Ishikawa (cell line): Measurements from ENCODE around the gene EME1.
A peak's percentile ranks its signal among the peaks of the same experiment; 100 is the strongest.

Experiments used
- CEBPB ChIP-seq: IDR thresholded peaks from 2 replicates; pipeline ENCODE4 v1.6.1; 2012
- CREB1 ChIP-seq: IDR thresholded peaks from 2 replicates; pipeline ENCODE4 v1.6.1; 2012; ENCODE audit warnings: low read depth
- EGR1 ChIP-seq: IDR thresholded peaks from 2 replicates; pipeline ENCODE4 v1.6.1; 2012
- EP300 ChIP-seq: IDR thresholded peaks from 2 replicates; pipeline ENCODE4 v1.6.1; 2012; ENCODE audit warnings: borderline replicate concordance
- FOXM1 ChIP-seq: IDR thresholded peaks from 2 replicates; pipeline ENCODE4 v1.6.1; 2012; ENCODE audit warnings: low read depth, borderline replicate concordance
- MAX ChIP-seq: IDR thresholded peaks from 2 replicates; pipeline ENCODE4 v1.6.1; 2012
- NFIC ChIP-seq: IDR thresholded peaks from 2 replicates; pipeline ENCODE4 v1.6.1; 2012
- RAD21 ChIP-seq: IDR thresholded peaks from 2 replicates; pipeline ENCODE4 v1.6.1; 2012; ENCODE audit warnings: low read depth
- REST ChIP-seq: IDR thresholded peaks from 2 replicates; pipeline ENCODE4 v1.6.1; 2012; ENCODE audit warnings: low read depth, mild to moderate bottlenecking
- TAF1 ChIP-seq: IDR thresholded peaks from 2 replicates; pipeline ENCODE4 v1.6.1; 2012; ENCODE audit warnings: low read depth, mild to moderate bottlenecking
- TCF12 ChIP-seq: IDR thresholded peaks from 2 replicates; pipeline ENCODE4 v1.6.1; 2012; ENCODE audit warnings: low read depth
- TEAD4 ChIP-seq: IDR thresholded peaks from 2 replicates; pipeline ENCODE4 v1.6.1; 2012
- USF1 ChIP-seq: IDR thresholded peaks from 2 replicates; pipeline ENCODE4 v1.6.1; 2012
- YY1 ChIP-seq: IDR thresholded peaks from 2 replicates; pipeline ENCODE4 v1.6.1; 2012; ENCODE audit warnings: low read depth
- ZBTB7A ChIP-seq: IDR thresholded peaks from 2 replicates; pipeline ENCODE4 v1.6.1; 2012; ENCODE audit warnings: low read depth

EME1 gene

GRCh38 chr17:50388728-50389127, 15.7 kb downstream of the EME1 start:
- TF ChIP-seq REST = no peak

- TF ChIP-seq EGR1 (no peak), CREB1 (no peak), TAF1 (no peak), REST (no peak), TEAD4 (no peak), YY1 (no peak)
These were observed 16.5 kb downstream of the EME1 start for GRCh38 chr17:50389534-50389933.

- TF ChIP-seq TEAD4 (no peak), YY1 (no peak)
These were observed 19.6 kb downstream of the EME1 start for GRCh38 chr17:50392621-50393020.

- no peak for TF ChIP-seq TEAD4
- no peak for TF ChIP-seq USF1
- no peak for TF ChIP-seq NFIC
- TF ChIP-seq EGR1 = no peak
- TF ChIP-seq YY1 = no peak
- no peak for TF ChIP-seq MAX
- no peak for TF ChIP-seq REST
- TF ChIP-seq CEBPB = no peak
- TF ChIP-seq TAF1 = no peak
- TF ChIP-seq CREB1 = no peak
- no peak for TF ChIP-seq TCF12
- no peak for TF ChIP-seq FOXM1
- TF ChIP-seq EP300 = no peak
- TF ChIP-seq RAD21 = no peak
- no peak for TF ChIP-seq ZBTB7A
These were observed 20.7 kb downstream of the EME1 start for GRCh38 chr17:50393700-50394099.

- TF ChIP-seq USF1 = no peak
- TF ChIP-seq RAD21 = no peak
- no peak for TF ChIP-seq EP300
- TF ChIP-seq TAF1 = no peak
These were observed 21.7 kb downstream of the EME1 start for GRCh38 chr17:50394711-50395110.

- TF ChIP-seq TEAD4 = no peak
- TF ChIP-seq ZBTB7A = no peak
- TF ChIP-seq FOXM1 = no peak
- no peak for TF ChIP-seq CREB1
- peak; percentile 69 for TF ChIP-seq NFIC
- TF ChIP-seq CEBPB = peak; percentile 56
- TF ChIP-seq RAD21 = no peak
- TF ChIP-seq TAF1 = no peak
- TF ChIP-seq USF1 = no peak
- no peak for TF ChIP-seq MAX
- no peak for TF ChIP-seq EGR1
- TF ChIP-seq YY1 = no peak
- TF ChIP-seq REST = no peak
- no peak for TF ChIP-seq EP300
- no peak for TF ChIP-seq TCF12
These were observed 23.5 kb downstream of the EME1 start for GRCh38 chr17:50396261-50397110.
